ENCODE measurements around the gene PPFIA2. TPM values are rescaled to one million over a fixed set of nuclear protein-coding genes. Genes with fewer than 3 reads are reported as not detected.

Gene PPFIA2
- total RNA-seq, 4 donors from 2014 or later = 1.7 to 3.9 (median 2.0) TPM

- intact Hi-C loops (cut with DNase I) = no loop called here
- H3K27me3 ChIP-seq = no peaks in the 10 kb centered on the region
- no peaks in the 10 kb centered on the region for H3K4me1 ChIP-seq
- no peak for TF ChIP-seq POLR2A (IDR thresholded peaks at IDR 0.05)
- TF ChIP-seq, protein P1, sequence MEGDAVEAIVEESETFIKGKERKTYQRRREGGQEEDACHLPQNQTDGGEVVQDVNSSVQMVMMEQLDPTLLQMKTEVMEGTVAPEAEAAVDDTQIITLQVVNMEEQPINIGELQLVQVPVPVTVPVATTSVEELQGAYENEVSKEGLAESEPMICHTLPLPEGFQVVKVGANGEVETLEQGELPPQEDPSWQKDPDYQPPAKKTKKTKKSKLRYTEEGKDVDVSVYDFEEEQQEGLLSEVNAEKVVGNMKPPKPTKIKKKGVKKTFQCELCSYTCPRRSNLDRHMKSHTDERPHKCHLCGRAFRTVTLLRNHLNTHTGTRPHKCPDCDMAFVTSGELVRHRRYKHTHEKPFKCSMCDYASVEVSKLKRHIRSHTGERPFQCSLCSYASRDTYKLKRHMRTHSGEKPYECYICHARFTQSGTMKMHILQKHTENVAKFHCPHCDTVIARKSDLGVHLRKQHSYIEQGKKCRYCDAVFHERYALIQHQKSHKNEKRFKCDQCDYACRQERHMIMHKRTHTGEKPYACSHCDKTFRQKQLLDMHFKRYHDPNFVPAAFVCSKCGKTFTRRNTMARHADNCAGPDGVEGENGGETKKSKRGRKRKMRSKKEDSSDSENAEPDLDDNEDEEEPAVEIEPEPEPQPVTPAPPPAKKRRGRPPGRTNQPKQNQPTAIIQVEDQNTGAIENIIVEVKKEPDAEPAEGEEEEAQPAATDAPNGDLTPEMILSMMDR (IDR thresholded peaks at IDR 0.05) = no peak
- no peaks in the 10 kb centered on the region for H3K9me3 ChIP-seq
- DNase-seq = no peak
- H3K4me3 ChIP-seq (replicated peaks in 1 of 3) = no peak overlapping the region
- H3K27ac ChIP-seq = no peak overlapping the region
- no peaks in the 10 kb centered on the region for H3K36me3 ChIP-seq
Measured at GRCh38 chr12:81369175-81369574, 390.0 kb downstream of the PPFIA2 start.

- Histone ChIP-seq H3K27me3 (no peaks in the 10 kb centered on the region), H3K4me1 (no peaks in the 10 kb centered on the region), H3K27ac (no peak overlapping the region), H3K36me3 (no peaks in the 10 kb centered on the region), H3K4me3 (replicated peaks in 1 of 3) (no peak overlapping the region), H3K9me3 (no peaks in the 10 kb centered on the region)
- no peak for DNase-seq
- WGBS, 2 donors = 69 to 70% methylated on average over 2 of the region's 2 CpGs
- intact Hi-C loops (cut with DNase I) = no loop called here
- TF ChIP-seq POLR2A (IDR thresholded peaks at IDR 0.05) = no peak
- TF ChIP-seq, protein P1 (IDR thresholded peaks at IDR 0.05) = no peak
Measured at GRCh38 chr12:81365284-81365683, 393.9 kb downstream of the PPFIA2 start.

DNA sequence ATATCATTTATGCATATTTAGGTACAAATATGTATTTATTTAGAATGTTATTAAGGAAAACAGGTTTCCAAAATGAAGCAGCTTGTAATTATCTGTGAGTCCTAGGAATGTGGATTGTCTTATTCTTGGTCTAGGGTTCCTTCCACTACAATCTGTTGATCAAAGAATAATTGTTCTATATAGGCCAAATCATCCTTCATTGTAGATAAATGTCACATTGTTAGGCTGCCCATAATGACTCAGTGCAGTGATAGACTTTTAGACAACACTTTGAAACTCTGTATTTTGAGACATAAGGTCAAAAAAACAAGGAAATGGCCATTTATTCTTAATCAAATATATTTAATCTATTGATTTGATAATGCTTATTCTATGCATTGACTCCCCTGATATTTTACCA lies 398.2 kb downstream of the PPFIA2 start:
- H3K27me3 ChIP-seq = no peaks in the 10 kb centered on the region
- H3K4me1 ChIP-seq = no peaks in the 10 kb centered on the region
- no peaks in the 10 kb centered on the region for H3K36me3 ChIP-seq
- H3K27ac ChIP-seq = no peak overlapping the region
- no peak for DNase-seq
- no peak overlapping the region for H3K4me3 ChIP-seq (replicated peaks in 1 of 3)
- TF ChIP-seq, protein P1 (IDR thresholded peaks at IDR 0.05) = no peak
- no peak for TF ChIP-seq POLR2A (IDR thresholded peaks at IDR 0.05)
- intact Hi-C loops (cut with DNase I) = no loop called here
- H3K9me3 ChIP-seq = no peaks in the 10 kb centered on the region

GRCh38 chr12:81359736-81360135 lies 399.4 kb downstream of the PPFIA2 start:
- H3K9me3 ChIP-seq = no peaks in the 10 kb centered on the region
- DNase-seq = no peak
- H3K36me3 ChIP-seq = no peaks in the 10 kb centered on the region
- no peaks in the 10 kb centered on the region for H3K4me1 ChIP-seq
- intact Hi-C loops (cut with DNase I) = no loop called here
- H3K27ac ChIP-seq = no peak overlapping the region
- TF ChIP-seq POLR2A (IDR thresholded peaks at IDR 0.05) = no peak
- TF ChIP-seq, protein P1 (IDR thresholded peaks at IDR 0.05) = no peak
- H3K27me3 ChIP-seq = no peaks in the 10 kb centered on the region
- H3K4me3 ChIP-seq (replicated peaks in 1 of 3) = no peak overlapping the region

- DNase-seq = no peak
Measured at GRCh38 chr12:81354327-81354932, 404.7 kb downstream of the PPFIA2 start.

More at GRCh38 chr12:81354327-81354932, 404.7 kb downstream of the PPFIA2 start:
- TF ChIP-seq, protein P1 (IDR thresholded peaks at IDR 0.05) = no peak
- no peak for TF ChIP-seq POLR2A (IDR thresholded peaks at IDR 0.05)
- H3K4me3 ChIP-seq (replicated peaks in 1 of 3) = no peak overlapping the region
- no peak overlapping the region for H3K27ac ChIP-seq
- H3K9me3 ChIP-seq = no peaks in the 10 kb centered on the region
- no peaks in the 10 kb centered on the region for H3K4me1 ChIP-seq
- intact Hi-C loops (cut with DNase I) = no loop called here
- WGBS, 2 donors = 85 to 91% methylated on average over 5 of the region's 5 CpGs
- H3K36me3 ChIP-seq = no peaks in the 10 kb centered on the region
- no peaks in the 10 kb centered on the region for H3K27me3 ChIP-seq
